Keratinocyte (primary cell): Measurements from ENCODE around the gene WWC2.

Experiments used
- EZH2 ChIP-seq: IDR thresholded peaks from one replicate; pipeline ENCODE4 v1.6.1; 2012; ENCODE audit warnings: inconsistent platforms, mild to moderate bottlenecking, low read length, moderate library complexity
- TF ChIP-seq, protein P1 (sequence below), 3 experiments: IDR thresholded peaks in 1 of 3; conservative IDR thresholded peaks in 1 of 3; optimal IDR thresholded peaks in 1 of 3; 2 replicates in 2 of 3; 3 replicates in 1 of 3; pipeline versions ENCODE3 to v1.5.1; 2011; ENCODE audit warnings: low read length in 3 of 3, mild to moderate bottlenecking in 3 of 3, moderate library complexity in 2 of 3, control low read depth in 1 of 3, inconsistent platforms in 1 of 3; ENCODE audit not compliant: insufficient read depth in 2 of 3; ENCODE audit errors: extremely low read depth in 1 of 3

DNA sequence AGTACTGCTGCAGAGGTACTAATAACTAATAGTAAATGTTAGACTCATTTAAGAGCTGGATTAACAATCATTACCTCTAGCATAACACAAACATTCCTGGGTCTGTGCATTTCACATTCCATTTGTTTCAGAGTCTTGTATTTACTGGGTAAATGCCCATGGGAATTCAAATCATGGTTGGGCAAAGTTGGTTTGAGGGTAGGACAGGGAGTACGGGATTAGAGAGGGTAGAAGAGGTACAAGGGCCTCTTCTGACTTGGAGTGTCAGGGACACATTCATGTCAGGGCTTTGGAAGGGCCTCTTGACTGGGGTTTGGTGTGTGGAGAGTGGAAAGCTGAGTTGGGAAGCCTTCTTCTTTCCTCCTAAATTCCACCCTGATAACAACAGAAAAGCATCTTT, 65.9 kb downstream of the WWC2 start:
- TF ChIP-seq, protein P1, sequence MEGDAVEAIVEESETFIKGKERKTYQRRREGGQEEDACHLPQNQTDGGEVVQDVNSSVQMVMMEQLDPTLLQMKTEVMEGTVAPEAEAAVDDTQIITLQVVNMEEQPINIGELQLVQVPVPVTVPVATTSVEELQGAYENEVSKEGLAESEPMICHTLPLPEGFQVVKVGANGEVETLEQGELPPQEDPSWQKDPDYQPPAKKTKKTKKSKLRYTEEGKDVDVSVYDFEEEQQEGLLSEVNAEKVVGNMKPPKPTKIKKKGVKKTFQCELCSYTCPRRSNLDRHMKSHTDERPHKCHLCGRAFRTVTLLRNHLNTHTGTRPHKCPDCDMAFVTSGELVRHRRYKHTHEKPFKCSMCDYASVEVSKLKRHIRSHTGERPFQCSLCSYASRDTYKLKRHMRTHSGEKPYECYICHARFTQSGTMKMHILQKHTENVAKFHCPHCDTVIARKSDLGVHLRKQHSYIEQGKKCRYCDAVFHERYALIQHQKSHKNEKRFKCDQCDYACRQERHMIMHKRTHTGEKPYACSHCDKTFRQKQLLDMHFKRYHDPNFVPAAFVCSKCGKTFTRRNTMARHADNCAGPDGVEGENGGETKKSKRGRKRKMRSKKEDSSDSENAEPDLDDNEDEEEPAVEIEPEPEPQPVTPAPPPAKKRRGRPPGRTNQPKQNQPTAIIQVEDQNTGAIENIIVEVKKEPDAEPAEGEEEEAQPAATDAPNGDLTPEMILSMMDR (optimal IDR thresholded peaks at IDR 0.05 in 1 of 3, IDR thresholded peaks at IDR 0.05 in 1 of 3, conservative IDR thresholded peaks at IDR 0.05 in 1 of 3; ENCODE audit: extremely low read depth in 1 of 3, insufficient read depth in 2 of 3, low read length in 3 of 3): no peak
- TF ChIP-seq EZH2: no peak
